HG02610 (cell line): ENCODE measurements around the gene SIGLEC8.
"Not testable (repeated sequence)": the region's sequence is repeated elsewhere in the genome, so short reads cannot be mapped to it uniquely, and the experiment has no call there.

Experiments used
- ATAC-seq: cut with Tn5 transposase; IDR thresholded peaks from one replicate; pipeline ENCODE4 v1.9.1; 2021; ENCODE audit warnings: mild to moderate bottlenecking, moderate library complexity; ENCODE audit not compliant: unreplicated experiment

The SIGLEC8 gene

GRCh38 chr19:51458051-51458645, at the start of gene SIGLEC8:
Gene SIGLEC8 (minus strand): TSS chr19:51458454. CDS start chr19:51458387, 67 bp downstream.
- ATAC-seq = no peak

- no peak for ATAC-seq
Measured at GRCh38 chr19:51507640-51508058, 49.4 kb upstream of the SIGLEC8 start.

GRCh38 chr19:51507192-51507591, 48.9 kb upstream of the SIGLEC8 start:
- ATAC-seq = no peak

- no peak for ATAC-seq
Measured at GRCh38 chr19:51505904-51506303, 47.6 kb upstream of the SIGLEC8 start.

- no peak for ATAC-seq
Measured at GRCh38 chr19:51503896-51504295, 45.6 kb upstream of the SIGLEC8 start.

- ATAC-seq = no peak
Measured at GRCh38 chr19:51503286-51503817, 45.1 kb upstream of the SIGLEC8 start.

GRCh38 chr19:51501594-51502263, 43.5 kb upstream of the SIGLEC8 start, which contains the start of gene SIGLEC12:
Gene SIGLEC12 (minus strand): TSS chr19:51501800. CDS start chr19:51501733, 67 bp downstream.
- ATAC-seq = no peak

GRCh38 chr19:51500931-51501330, 42.7 kb upstream of the SIGLEC8 start:
- not testable (repeated sequence) for ATAC-seq

GRCh38 chr19:51497666-51498065, 39.4 kb upstream of the SIGLEC8 start:
- no peak for ATAC-seq

- no peak for ATAC-seq
Measured at GRCh38 chr19:51493776-51494175, 35.5 kb upstream of the SIGLEC8 start.

- no peak for ATAC-seq
Measured at GRCh38 chr19:51491586-51491985, 33.3 kb upstream of the SIGLEC8 start.

- ATAC-seq = no peak
Measured at GRCh38 chr19:51490676-51491075, 32.4 kb upstream of the SIGLEC8 start.

GRCh38 chr19:51489113-51489512, 30.9 kb upstream of the SIGLEC8 start:
- no peak for ATAC-seq

GRCh38 chr19:51488491-51488890, 30.2 kb upstream of the SIGLEC8 start:
- ATAC-seq = no peak

GRCh38 chr19:51485960-51486660, 27.9 kb upstream of the SIGLEC8 start:
- no peak for ATAC-seq

GRCh38 chr19:51480590-51480989, 22.3 kb upstream of the SIGLEC8 start:
- no peak for ATAC-seq

GRCh38 chr19:51479531-51480331, 21.5 kb upstream of the SIGLEC8 start:
- no peak for ATAC-seq

- no peak for ATAC-seq
Measured at GRCh38 chr19:51478381-51479234, 20.4 kb upstream of the SIGLEC8 start, which contains the start of gene CEACAM18. Gene CEACAM18 (plus strand): TSS chr19:51478539.

- no peak for ATAC-seq
Measured at GRCh38 chr19:51477344-51477743, 19.1 kb upstream of the SIGLEC8 start.

GRCh38 chr19:51476164-51476563, 17.9 kb upstream of the SIGLEC8 start:
- ATAC-seq = no peak
